ENCODE results near the gene PRG2. TPM values are rescaled to one million over a fixed set of nuclear protein-coding genes. Genes with fewer than 3 reads are reported as not detected.

Gene PRG2
- total and polyA plus RNA-seq, 9 of the 15 experiments (the other 6 are each of a cell fraction or from before 2014, with no cell fraction given) = 1.8 to 78.0 (median 26.6) TPM

DNA sequence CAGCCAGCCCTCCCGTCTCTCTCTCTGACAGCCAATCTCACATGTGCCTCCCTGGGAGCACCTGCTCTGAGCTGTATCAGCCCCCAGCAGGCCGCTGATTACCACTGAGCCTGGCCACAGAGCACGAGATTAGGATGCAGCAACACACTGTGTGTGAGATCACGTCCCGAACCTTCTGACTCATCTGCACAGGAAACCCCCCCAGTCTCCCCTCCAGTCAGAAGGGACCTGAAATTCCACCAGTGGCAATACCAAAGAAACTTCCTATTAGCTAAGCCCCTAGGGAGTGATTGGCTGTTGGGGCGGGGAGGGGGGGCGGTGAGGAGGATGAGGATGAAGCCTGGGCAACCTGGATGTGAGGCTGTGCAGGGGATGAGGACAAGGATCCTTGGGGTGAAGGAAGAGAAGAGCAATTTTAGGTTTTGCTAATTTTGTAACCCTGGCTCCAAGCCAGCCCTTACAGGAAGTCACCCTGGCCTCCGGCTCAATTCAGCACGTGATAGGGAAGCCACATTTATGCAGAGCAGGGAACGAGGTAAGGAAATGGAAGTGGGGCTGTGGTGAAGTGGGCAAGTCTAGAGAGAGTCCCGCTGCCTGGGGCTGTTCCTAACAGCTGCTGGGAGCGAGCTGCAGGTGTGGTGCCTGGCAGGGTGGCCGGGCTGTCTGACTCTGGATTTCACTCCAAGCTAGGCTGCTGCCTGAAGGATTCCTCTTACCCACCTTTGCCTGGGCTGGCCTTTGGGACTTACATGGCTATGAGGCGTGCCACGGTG, 34.5 kb upstream of the PRG2 start (continued):
- peak; percentile 92 for TF ChIP-seq MTA2 (IDR thresholded peaks at IDR 0.05; ENCODE audit: low read depth)
- TF ChIP-seq, protein P1, sequence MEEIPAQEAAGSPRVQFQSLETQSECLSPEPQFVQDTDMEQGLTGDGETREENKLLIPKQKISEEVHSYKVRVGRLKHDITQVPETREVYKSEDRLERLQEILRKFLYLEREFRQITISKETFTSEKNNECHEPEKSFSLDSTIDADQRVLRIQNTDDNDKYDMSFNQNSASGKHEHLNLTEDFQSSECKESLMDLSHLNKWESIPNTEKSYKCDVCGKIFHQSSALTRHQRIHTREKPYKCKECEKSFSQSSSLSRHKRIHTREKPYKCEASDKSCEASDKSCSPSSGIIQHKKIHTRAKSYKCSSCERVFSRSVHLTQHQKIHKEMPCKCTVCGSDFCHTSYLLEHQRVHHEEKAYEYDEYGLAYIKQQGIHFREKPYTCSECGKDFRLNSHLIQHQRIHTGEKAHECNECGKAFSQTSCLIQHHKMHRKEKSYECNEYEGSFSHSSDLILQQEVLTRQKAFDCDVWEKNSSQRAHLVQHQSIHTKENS (CRISPR knock-in tag; IDR thresholded peaks at IDR 0.05) = no peak
- peak in 1 of 2 experiments; percentile 21; a peak in 1 of 4 replicates for TF ChIP-seq RAD21 (CRISPR knock-in tag; conservative IDR thresholded peaks at IDR 0.05 in 1 of 2, IDR thresholded peaks at IDR 0.05 in 1 of 2)
- no peak; the same call in 1 of the 2 replicates for TF ChIP-seq ZNF583 (CRISPR knock-in tag; IDR thresholded peaks at IDR 0.05)
- TF ChIP-seq HNRNPH1 (optimal IDR thresholded peaks at IDR 0.05; ENCODE audit: low read depth, low read length) = no peak
- peak; percentile 81 for TF ChIP-seq ETV1 (tag; conservative IDR thresholded peaks at IDR 0.05; ENCODE audit: low read depth)
- TF ChIP-seq KLF16 (IDR thresholded peaks at IDR 0.05) = peak; percentile 99
- TF ChIP-seq, protein P2, sequence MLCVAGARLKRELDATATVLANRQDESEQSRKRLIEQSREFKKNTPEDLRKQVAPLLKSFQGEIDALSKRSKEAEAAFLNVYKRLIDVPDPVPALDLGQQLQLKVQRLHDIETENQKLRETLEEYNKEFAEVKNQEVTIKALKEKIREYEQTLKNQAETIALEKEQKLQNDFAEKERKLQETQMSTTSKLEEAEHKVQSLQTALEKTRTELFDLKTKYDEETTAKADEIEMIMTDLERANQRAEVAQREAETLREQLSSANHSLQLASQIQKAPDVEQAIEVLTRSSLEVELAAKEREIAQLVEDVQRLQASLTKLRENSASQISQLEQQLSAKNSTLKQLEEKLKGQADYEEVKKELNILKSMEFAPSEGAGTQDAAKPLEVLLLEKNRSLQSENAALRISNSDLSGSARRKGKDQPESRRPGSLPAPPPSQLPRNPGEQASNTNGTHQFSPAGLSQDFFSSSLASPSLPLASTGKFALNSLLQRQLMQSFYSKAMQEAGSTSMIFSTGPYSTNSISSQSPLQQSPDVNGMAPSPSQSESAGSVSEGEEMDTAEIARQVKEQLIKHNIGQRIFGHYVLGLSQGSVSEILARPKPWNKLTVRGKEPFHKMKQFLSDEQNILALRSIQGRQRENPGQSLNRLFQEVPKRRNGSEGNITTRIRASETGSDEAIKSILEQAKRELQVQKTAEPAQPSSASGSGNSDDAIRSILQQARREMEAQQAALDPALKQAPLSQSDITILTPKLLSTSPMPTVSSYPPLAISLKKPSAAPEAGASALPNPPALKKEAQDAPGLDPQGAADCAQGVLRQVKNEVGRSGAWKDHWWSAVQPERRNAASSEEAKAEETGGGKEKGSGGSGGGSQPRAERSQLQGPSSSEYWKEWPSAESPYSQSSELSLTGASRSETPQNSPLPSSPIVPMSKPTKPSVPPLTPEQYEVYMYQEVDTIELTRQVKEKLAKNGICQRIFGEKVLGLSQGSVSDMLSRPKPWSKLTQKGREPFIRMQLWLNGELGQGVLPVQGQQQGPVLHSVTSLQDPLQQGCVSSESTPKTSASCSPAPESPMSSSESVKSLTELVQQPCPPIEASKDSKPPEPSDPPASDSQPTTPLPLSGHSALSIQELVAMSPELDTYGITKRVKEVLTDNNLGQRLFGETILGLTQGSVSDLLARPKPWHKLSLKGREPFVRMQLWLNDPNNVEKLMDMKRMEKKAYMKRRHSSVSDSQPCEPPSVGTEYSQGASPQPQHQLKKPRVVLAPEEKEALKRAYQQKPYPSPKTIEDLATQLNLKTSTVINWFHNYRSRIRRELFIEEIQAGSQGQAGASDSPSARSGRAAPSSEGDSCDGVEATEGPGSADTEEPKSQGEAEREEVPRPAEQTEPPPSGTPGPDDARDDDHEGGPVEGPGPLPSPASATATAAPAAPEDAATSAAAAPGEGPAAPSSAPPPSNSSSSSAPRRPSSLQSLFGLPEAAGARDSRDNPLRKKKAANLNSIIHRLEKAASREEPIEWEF (CRISPR knock-in tag; IDR thresholded peaks at IDR 0.05) = no peak
- TF ChIP-seq, protein P3, sequence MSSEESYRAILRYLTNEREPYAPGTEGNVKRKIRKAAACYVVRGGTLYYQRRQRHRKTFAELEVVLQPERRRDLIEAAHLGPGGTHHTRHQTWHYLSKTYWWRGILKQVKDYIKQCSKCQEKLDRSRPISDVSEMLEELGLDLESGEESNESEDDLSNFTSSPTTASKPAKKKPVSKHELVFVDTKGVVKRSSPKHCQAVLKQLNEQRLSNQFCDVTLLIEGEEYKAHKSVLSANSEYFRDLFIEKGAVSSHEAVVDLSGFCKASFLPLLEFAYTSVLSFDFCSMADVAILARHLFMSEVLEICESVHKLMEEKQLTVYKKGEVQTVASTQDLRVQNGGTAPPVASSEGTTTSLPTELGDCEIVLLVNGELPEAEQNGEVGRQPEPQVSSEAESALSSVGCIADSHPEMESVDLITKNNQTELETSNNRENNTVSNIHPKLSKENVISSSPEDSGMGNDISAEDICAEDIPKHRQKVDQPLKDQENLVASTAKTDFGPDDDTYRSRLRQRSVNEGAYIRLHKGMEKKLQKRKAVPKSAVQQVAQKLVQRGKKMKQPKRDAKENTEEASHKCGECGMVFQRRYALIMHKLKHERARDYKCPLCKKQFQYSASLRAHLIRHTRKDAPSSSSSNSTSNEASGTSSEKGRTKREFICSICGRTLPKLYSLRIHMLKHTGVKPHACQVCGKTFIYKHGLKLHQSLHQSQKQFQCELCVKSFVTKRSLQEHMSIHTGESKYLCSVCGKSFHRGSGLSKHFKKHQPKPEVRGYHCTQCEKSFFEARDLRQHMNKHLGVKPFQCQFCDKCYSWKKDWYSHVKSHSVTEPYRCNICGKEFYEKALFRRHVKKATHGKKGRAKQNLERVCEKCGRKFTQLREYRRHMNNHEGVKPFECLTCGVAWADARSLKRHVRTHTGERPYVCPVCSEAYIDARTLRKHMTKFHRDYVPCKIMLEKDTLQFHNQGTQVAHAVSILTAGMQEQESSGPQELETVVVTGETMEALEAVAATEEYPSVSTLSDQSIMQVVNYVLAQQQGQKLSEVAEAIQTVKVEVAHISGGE (CRISPR knock-in tag; IDR thresholded peaks at IDR 0.05) = peak in 1 of 3 experiments; percentile 88; a peak in 2 of 6 replicates
- no peak for TF ChIP-seq EHMT2 (IDR thresholded peaks at IDR 0.05)
- no peak for TF ChIP-seq TSC22D4 (tag; IDR thresholded peaks at IDR 0.05)
- TF ChIP-seq ZNF780A (CRISPR knock-in tag; IDR thresholded peaks at IDR 0.05) = no peak
- TF ChIP-seq, protein P4, sequence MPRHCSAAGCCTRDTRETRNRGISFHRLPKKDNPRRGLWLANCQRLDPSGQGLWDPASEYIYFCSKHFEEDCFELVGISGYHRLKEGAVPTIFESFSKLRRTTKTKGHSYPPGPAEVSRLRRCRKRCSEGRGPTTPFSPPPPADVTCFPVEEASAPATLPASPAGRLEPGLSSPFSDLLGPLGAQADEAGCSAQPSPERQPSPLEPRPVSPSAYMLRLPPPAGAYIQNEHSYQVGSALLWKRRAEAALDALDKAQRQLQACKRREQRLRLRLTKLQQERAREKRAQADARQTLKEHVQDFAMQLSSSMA (CRISPR knock-in tag; IDR thresholded peaks at IDR 0.05) = no peak
- TF ChIP-seq POLR2AphosphoS5 (IDR thresholded peaks at IDR 0.05; ENCODE audit: control insufficient read depth, insufficient read depth, low read depth, low read length) = peak; percentile 98
- no peak for TF ChIP-seq TRIM28 (IDR thresholded peaks at IDR 0.05)
- TF ChIP-seq EP300 (IDR thresholded peaks at IDR 0.05; ENCODE audit: low read length) = peak; percentile 94
- TF ChIP-seq ZC3H11A (IDR thresholded peaks at IDR 0.05; ENCODE audit: low read depth, low read length) = no peak

All from K562 (cell line).